ENCODE measurements around the gene CD74. TPM values are rescaled to one million over a fixed set of nuclear protein-coding genes. Genes with fewer than 3 reads are reported as not detected.

Gene CD74
- total and polyA plus RNA-seq, 2 of the 8 experiments (the other 6 are each of a cell fraction or from before 2014, with no cell fraction given), result 45.9 to 61.0 TPM

DNA sequence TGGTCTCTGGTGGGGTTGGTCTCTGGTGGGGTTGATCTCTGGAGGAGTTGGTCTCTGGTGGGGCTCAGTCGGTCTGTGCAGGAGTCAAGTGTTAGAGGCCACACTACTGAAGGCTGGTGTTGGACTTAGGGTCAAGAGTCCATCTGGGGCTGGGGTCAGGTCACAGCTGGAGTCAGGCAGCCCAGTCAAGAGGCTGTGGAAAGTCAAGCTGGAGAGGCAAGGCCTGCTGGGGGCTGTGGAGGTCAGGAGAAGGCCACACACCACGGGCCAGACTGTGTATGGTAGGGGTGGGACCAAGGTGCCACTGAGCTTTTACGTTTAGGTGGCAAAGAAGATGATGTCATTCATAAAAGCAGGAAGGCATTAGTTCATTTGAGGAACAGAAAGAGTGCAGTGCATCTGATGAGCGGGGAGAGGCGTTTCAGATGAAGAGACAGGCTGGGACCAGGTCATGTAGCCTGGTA lies 16.7 kb upstream of the CD74 start:
- Histone ChIP-seq H2BK12ac (ENCODE audit: low read depth, low read length) (no peak overlapping the region), H3K79me1 (ENCODE audit: low read depth, low read length) (no peaks in the 10 kb centered on the region), H2BK20ac (ENCODE audit: low read length) (no peak overlapping the region), H3K4me3 (ENCODE audit: extremely low read depth in 1 of 4, insufficient read depth in 2 of 4, low read depth in 3 of 4, low read length in 4 of 4) (no peak overlapping the region), H3K4me2 (ENCODE audit: insufficient read depth in 1 of 2, low read depth in 2 of 2, low read length in 2 of 2) (no peak overlapping the region), H2BK5ac (ENCODE audit: low read depth, low read length) (no peak overlapping the region), H3K56ac (replicated peaks; ENCODE audit: insufficient read length, low read depth, low read length) (no peak overlapping the region), H4K5ac (ENCODE audit: insufficient read length, low read depth, low read length) (no peak overlapping the region), H3K36me3 (ENCODE audit: control insufficient read depth in 2 of 4, insufficient read depth in 4 of 4, low read length in 3 of 4) (no peaks in the 10 kb centered on the region), H3K9ac (replicated peaks in 1 of 4; ENCODE audit: extremely low read depth in 1 of 4, low read depth in 3 of 4, low read length in 3 of 4) (no peak overlapping the region), H2AK5ac (ENCODE audit: low read depth, low read length) (no peak overlapping the region), H3K14ac (ENCODE audit: insufficient read length) (no peak overlapping the region), H2BK120ac (replicated peaks; ENCODE audit: low read depth, low read length) (no peak overlapping the region), H3K18ac (ENCODE audit: extremely low read depth, low read length) (no peak overlapping the region), H4K8ac (ENCODE audit: extremely low read depth, insufficient read depth, low read length) (no peak overlapping the region), H3K23ac (ENCODE audit: insufficient read length) (no peak overlapping the region), H3K4ac (replicated peaks; ENCODE audit: insufficient read length, low read depth, low read length) (no peak overlapping the region), H3K27me3 (replicated peaks in 1 of 4; ENCODE audit: control insufficient read depth in 3 of 4, extremely low read depth in 1 of 4, insufficient read depth in 3 of 4, low read length in 3 of 4) (no peaks in the 10 kb centered on the region), H3K27ac (ENCODE audit: low read depth, low read length) (no peak overlapping the region), H2BK15ac (ENCODE audit: low read length) (no peak overlapping the region), H4K20me1 (replicated peaks in 1 of 2; ENCODE audit: control insufficient read depth in 1 of 2, insufficient read depth in 2 of 2, low read length in 2 of 2) (no peaks in the 10 kb centered on the region), H4K91ac (replicated peaks; ENCODE audit: insufficient read length, low read length) (no peak overlapping the region), H3K4me1 (replicated peaks in 1 of 4; ENCODE audit: control insufficient read depth in 3 of 4, insufficient read depth in 4 of 4, low read length in 3 of 4) (no peaks in the 10 kb centered on the region), H3K9me3 (ENCODE audit: insufficient read depth in 2 of 2, low read depth in 1 of 2, low read length in 1 of 2) (no peaks in the 10 kb centered on the region), H3K23me2 (ENCODE audit: low read depth, low read length) (peaks cover 6% of the 10 kb centered on the region; the same call in 1 of the 2 replicates), H3K79me2 (ENCODE audit: control insufficient read depth in 1 of 2, insufficient read depth in 2 of 2, low read length in 2 of 2) (no peaks in the 10 kb centered on the region), H2AFZ (ENCODE audit: low read length) (no peak overlapping the region)
- POLR2A ChIA-PET (ENCODE audit: partially characterized antibody), result interaction anchor here (1.1 to 5.9 kb wide), 2 partner anchors 14 to 27 kb away, joined by 3 to 50 read pairs; no protein-coding TSS in a partner anchor
- WGBS, 2 experiments (ENCODE audit: extremely low coverage in 1 of 2, insufficient coverage in 1 of 2, insufficient read length in 1 of 2, insufficient replicate concordance in 2 of 2, low coverage in 1 of 2, low lambda C conversion rate in 2 of 2, missing lambda C conversion rate in 1 of 2), result 88% methylated on average over 5 of the region's 5 CpGs; no CpG with 5 or more reads in 1 of the 2 experiments
- CTCF ChIA-PET (ENCODE audit: partially characterized antibody), result interaction anchor here (9.6 to 14.1 kb wide), 2 partner anchors 9 to 27 kb away, joined by 77 to 245 read pairs; no protein-coding TSS in a partner anchor
- DNase-seq (ENCODE audit: low read depth in 1 of 2, low spot score in 2 of 2) (no peak), FAIRE-seq (no peak)
- TF ChIP-seq TBP (IDR thresholded peaks at IDR 0.05; ENCODE audit: low read depth, low read length) (no peak), NANOG (IDR thresholded peaks at IDR 0.05; ENCODE audit: insufficient read depth, low read depth, low read length, poor library complexity, severe bottlenecking) (no peak), KDM4A (IDR thresholded peaks at IDR 0.05; ENCODE audit: low read depth, low read length, severe bottlenecking) (no peak), TAF1 (IDR thresholded peaks at IDR 0.05; ENCODE audit: low read depth, low read length) (no peak), ZNF274 (IDR thresholded peaks at IDR 0.05; ENCODE audit: borderline replicate concordance, extremely low read depth, low read length) (no peak), TEAD4 (IDR thresholded peaks at IDR 0.05; ENCODE audit: low read depth, low read length) (no peak), JUND (IDR thresholded peaks at IDR 0.05; ENCODE audit: low read length) (no peak), NRF1 (IDR thresholded peaks at IDR 0.05; ENCODE audit: low read depth, low read length) (no peak), CTBP2 (IDR thresholded peaks at IDR 0.05; ENCODE audit: borderline replicate concordance, insufficient read depth, insufficient read length, low read length) (no peak), TAF7 (optimal IDR thresholded peaks at IDR 0.05; ENCODE audit: borderline replicate concordance, low read depth, low read length) (no peak), FOSL1 (IDR thresholded peaks at IDR 0.05; ENCODE audit: insufficient read depth, low read depth, low read length) (no peak)
- TF ChIP-seq, protein P1, sequence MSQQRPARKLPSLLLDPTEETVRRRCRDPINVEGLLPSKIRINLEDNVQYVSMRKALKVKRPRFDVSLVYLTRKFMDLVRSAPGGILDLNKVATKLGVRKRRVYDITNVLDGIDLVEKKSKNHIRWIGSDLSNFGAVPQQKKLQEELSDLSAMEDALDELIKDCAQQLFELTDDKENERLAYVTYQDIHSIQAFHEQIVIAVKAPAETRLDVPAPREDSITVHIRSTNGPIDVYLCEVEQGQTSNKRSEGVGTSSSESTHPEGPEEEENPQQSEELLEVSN (IDR thresholded peaks at IDR 0.05), result no peak
- TF ChIP-seq, protein P2, sequence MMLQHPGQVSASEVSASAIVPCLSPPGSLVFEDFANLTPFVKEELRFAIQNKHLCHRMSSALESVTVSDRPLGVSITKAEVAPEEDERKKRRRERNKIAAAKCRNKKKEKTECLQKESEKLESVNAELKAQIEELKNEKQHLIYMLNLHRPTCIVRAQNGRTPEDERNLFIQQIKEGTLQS (IDR thresholded peaks at IDR 0.05; ENCODE audit: insufficient read depth, low read depth, low read length), result no peak
